ENCODE data around the gene PPP2R2C. TPM values are rescaled to one million over a fixed set of nuclear protein-coding genes. Genes with fewer than 3 reads are reported as not detected.

PPP2R2C gene
- total RNA-seq, 3 donors from 2014 or later = 0.31 to 2.9 (median 0.41) TPM

DNA sequence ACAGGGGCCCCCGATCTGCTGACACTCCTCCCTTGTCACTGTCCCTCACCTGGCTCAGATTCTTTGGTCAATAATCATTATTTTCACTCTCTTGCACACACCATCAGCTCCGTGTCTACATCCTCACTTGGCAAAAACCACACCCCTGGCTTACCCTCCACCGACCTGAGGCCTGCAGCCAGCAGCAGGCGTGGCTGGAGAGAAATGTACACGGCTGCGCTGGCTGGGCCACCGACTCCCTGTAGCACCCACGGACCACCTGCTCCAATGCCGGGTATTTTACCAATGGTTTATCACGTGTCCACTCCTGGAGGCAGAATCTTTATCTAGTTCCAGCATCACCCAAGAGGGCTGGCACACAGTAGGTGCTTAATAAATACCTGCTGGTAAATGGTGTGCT lies 104.3 kb downstream of the PPP2R2C start:
- intact Hi-C loops (cut with DNase I, micrococcal nuclease) = no loop called here
- H3K4me1 ChIP-seq (ENCODE audit: low read depth) = no peaks in the 10 kb centered on the region
- DNase-seq (peak in 1 of 3 donors; percentile 12), ATAC-seq (no peak)
- H3K36me3 ChIP-seq (ENCODE audit: low read depth) = no peaks in the 10 kb centered on the region
- H3K9me3 ChIP-seq = no peaks in the 10 kb centered on the region
- H3K4me3 ChIP-seq = no peak overlapping the region
- TF ChIP-seq, protein P1, sequence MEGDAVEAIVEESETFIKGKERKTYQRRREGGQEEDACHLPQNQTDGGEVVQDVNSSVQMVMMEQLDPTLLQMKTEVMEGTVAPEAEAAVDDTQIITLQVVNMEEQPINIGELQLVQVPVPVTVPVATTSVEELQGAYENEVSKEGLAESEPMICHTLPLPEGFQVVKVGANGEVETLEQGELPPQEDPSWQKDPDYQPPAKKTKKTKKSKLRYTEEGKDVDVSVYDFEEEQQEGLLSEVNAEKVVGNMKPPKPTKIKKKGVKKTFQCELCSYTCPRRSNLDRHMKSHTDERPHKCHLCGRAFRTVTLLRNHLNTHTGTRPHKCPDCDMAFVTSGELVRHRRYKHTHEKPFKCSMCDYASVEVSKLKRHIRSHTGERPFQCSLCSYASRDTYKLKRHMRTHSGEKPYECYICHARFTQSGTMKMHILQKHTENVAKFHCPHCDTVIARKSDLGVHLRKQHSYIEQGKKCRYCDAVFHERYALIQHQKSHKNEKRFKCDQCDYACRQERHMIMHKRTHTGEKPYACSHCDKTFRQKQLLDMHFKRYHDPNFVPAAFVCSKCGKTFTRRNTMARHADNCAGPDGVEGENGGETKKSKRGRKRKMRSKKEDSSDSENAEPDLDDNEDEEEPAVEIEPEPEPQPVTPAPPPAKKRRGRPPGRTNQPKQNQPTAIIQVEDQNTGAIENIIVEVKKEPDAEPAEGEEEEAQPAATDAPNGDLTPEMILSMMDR (IDR thresholded peaks at IDR 0.05) = no peak

DNA sequence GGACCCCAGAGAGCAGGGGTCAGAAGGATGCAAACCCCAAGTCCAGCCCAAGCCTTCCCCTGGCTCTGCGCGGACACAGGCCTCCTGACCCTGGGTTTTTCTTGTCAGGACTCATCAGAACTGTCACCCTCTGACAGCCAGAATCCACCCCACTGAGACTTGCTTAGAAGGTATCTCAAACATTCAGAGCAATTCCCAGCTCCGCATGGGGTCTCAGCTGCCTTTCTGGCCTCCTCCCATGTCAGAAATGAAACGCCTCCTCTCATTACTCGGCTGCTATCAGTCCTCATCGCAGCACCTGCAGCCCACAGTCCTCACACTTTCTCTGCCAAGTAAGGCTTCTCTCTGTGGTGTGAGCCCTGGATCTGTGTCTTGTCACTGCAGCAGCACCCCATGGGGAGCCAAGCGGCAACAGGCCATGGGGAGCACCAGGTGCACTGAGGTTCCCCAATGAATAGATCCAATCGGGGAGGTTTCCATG lies 105.0 kb downstream of the PPP2R2C start:
- TF ChIP-seq, protein P1 (IDR thresholded peaks at IDR 0.05) = no peak
- DNase-seq (peak in 1 of 3 donors; percentile 22), ATAC-seq (no peak)
- no peaks in the 10 kb centered on the region for H3K36me3 ChIP-seq (ENCODE audit: low read depth)
- H3K4me1 ChIP-seq (ENCODE audit: low read depth) = no peaks in the 10 kb centered on the region
- intact Hi-C loops (cut with DNase I, micrococcal nuclease) = no loop called here
- no peaks in the 10 kb centered on the region for H3K9me3 ChIP-seq
- H3K4me3 ChIP-seq = no peak overlapping the region

DNA sequence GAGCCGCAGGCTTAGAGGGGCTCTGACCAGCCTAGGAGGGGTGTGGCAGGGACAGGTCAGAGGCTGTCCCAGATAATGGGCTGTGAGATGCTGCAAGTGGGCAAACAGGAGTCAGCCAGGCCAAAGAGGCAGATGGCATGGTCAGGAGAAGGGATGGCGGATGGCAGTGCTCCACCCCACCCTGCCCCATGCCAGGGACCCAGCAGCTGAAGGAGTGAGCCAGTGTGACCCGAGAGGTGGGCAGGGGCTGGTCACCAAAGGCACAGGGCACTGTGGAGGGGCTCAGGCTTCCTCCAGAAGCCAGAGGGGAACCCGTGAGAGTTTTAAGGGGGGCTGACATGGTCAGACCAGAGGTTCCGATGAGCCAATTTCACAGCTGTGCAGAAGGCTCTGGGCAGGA lies 105.8 kb downstream of the PPP2R2C start:
- intact Hi-C loops (cut with DNase I, micrococcal nuclease) = no loop called here

DNA sequence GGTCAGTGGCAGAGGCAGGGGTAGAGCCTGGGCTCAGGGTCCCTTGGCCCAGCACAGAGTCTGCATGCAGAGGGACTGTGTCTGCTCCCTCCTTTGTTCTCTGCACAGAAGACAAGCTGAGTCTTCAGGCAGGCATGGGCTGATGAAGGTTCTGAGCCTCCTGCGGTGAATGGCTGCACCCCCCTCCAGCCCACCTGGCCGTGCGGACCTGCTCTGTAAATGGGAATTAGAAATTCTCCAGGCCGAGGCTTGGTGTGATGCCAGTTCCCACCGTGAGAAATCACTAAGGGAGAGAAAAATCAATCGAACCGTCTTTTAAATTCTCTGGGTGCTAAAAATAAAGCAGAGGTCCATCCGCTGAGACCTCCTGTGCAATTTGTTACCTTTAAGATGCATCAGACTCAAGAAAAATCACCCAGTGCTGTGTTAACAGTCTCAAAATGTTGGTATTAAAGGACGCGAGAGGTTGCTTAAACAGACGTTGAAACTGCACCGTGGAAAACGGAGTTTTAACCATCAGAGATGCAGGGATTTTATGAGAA lies 106.8 kb downstream of the PPP2R2C start:
- ATAC-seq (no peak), DNase-seq (peak in 1 of 3 donors; percentile 17)
- TF ChIP-seq, protein P1 (IDR thresholded peaks at IDR 0.05) = no peak
- intact Hi-C loops (cut with DNase I, micrococcal nuclease) = no loop called here
- H3K4me1 ChIP-seq (ENCODE audit: low read depth) = no peaks in the 10 kb centered on the region
- H3K36me3 ChIP-seq (ENCODE audit: low read depth) = no peaks in the 10 kb centered on the region
- H3K4me3 ChIP-seq = no peak overlapping the region
- no peaks in the 10 kb centered on the region for H3K9me3 ChIP-seq

More for the DNA sequence above, 105.8 kb downstream of the PPP2R2C start:
- TF ChIP-seq, protein P1 (IDR thresholded peaks at IDR 0.05) = no peak
- no peaks in the 10 kb centered on the region for H3K4me1 ChIP-seq (ENCODE audit: low read depth)
- H3K9me3 ChIP-seq = no peaks in the 10 kb centered on the region
- H3K36me3 ChIP-seq (ENCODE audit: low read depth) = no peaks in the 10 kb centered on the region
- ATAC-seq = no peak
- peak in 1 of 3 donors; percentile 22 for DNase-seq
- H3K4me3 ChIP-seq = no peak overlapping the region

DNA sequence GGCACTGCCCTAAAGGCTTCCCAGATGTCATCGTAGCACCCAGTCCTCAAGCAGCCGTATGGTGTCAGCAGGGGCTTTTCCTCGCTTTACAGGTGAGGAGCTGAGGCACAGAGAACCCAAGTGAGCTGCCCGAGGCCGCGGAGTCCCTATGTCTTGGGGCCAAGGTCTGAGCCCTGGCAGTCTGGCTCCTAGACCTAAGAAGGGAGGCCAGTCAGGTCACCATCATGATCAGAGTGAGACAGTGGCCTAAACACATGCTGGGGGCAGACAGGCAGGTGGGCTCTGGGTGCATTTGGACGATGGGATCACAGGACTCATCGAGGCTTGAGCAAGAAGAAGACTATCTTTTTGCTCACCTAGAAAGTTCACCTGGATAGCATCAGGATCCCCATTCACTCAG lies 107.8 kb downstream of the PPP2R2C start:
- TF ChIP-seq, protein P1 (IDR thresholded peaks at IDR 0.05) = no peak
- intact Hi-C loops (cut with DNase I, micrococcal nuclease) = no loop called here
- no peak for ATAC-seq

More for the DNA sequence above, 107.8 kb downstream of the PPP2R2C start:
- no peak overlapping the region for H3K4me3 ChIP-seq
- DNase-seq = peak in 1 of 3 donors; percentile 10
- H3K4me1 ChIP-seq (ENCODE audit: low read depth) = no peaks in the 10 kb centered on the region
- H3K36me3 ChIP-seq (ENCODE audit: low read depth) = no peaks in the 10 kb centered on the region
- H3K9me3 ChIP-seq = no peaks in the 10 kb centered on the region
